Left kidney (tissue), 2 donors: Measurements from ENCODE around the gene METTL27. TPM values are rescaled to one million over a fixed set of nuclear protein-coding genes. Genes with fewer than 3 reads are reported as not detected.
"Not testable (repeated sequence)": the region's sequence is repeated elsewhere in the genome, so short reads cannot be mapped to it uniquely, and the experiment has no call there.

ENCODE experiments used
- DNase-seq: peaks from one replicate; pipeline ENCODE4 v3.0.0-alpha.2; 2013
- polyA plus RNA-seq: library from polyadenylated mRNA; unstranded; fragments of 120-200 nt; gene quantifications from one replicate; pipeline ENCODE4 v1.2.1, GENCODE V29; 2013; ENCODE audit not compliant: insufficient read length

METTL27 gene
- polyA plus RNA-seq, 1 donor = 5.1 TPM

GRCh38 chr7:73870041-73870492 lies 27.8 kb upstream of the METTL27 start:
- no peak for DNase-seq

DNA sequence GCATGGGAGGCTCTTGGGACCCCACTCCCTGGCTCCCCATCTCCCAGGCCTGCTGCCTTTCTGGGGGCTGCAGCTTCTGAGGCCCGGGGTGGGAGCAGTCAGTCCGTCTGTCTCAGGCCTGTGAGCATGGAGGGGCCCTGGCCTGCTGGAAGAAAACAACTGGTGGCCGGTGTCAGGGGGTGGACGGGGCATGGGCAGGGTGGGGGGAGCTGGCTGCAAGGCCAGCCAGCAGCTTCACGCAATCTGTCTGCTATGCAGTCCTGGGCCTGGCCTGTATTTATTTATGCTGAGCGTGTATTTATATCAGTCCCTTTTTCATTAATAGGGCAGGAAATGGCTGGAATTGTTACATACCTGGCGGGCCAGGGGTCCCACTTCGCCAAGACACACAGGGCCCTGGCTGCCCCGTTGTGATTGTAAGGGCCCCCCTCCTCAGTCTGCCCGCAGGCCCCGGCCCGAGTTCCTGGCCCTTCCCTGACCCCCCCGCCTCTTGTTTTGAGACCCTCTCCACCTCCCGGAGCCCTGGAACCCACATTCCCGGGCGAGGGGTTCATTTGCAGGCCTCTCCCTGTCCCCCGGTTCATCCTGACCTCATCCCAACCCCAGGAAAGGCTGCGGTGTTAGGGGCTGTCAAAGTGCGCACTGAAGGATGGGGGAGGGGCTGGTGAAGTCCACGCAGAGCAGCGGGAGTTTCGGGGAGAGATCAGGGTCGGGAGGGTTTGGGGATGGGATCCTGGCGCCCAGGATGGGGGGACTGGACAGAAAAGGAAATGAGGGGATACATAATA lies 26.9 kb upstream of the METTL27 start:
- no peak for DNase-seq

- DNase-seq = no peak
These were observed 24.1 kb upstream of the METTL27 start for GRCh38 chr7:73866446-73866767.

DNA sequence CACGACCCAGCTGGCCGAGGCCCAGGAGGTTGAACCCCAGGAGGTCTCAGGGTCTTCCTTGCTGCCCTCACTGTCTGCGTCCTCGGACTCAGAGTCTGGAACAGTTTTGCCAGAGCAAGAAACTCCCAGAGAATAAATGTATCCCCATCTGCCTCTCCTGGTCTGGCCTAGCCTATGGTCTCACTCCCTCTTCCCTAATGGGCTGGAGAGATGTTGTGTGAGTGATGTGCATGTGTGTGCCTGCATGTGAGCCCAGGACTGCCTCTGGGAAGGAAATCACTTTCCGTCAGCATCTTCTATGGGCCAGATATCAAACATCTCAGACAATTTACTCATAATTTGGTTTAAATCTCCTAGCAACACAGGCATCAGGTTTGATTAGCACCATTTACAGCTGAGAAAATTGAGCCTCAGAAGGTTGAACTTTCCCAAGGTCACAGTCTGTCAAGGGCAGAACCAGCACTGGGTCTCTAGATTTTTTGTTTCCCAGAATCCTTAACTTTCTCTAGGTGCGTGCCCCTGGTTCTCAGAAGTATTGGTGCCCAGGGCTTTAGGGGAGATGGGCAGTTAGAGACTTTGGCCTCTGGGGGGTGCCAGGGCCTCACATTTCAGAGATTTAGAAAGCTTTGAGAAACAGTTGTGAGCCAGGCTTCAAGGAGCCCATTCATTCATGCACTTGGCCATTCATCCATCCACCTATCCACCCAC lies 23.6 kb upstream of the METTL27 start:
- DNase-seq = no peak

DNA sequence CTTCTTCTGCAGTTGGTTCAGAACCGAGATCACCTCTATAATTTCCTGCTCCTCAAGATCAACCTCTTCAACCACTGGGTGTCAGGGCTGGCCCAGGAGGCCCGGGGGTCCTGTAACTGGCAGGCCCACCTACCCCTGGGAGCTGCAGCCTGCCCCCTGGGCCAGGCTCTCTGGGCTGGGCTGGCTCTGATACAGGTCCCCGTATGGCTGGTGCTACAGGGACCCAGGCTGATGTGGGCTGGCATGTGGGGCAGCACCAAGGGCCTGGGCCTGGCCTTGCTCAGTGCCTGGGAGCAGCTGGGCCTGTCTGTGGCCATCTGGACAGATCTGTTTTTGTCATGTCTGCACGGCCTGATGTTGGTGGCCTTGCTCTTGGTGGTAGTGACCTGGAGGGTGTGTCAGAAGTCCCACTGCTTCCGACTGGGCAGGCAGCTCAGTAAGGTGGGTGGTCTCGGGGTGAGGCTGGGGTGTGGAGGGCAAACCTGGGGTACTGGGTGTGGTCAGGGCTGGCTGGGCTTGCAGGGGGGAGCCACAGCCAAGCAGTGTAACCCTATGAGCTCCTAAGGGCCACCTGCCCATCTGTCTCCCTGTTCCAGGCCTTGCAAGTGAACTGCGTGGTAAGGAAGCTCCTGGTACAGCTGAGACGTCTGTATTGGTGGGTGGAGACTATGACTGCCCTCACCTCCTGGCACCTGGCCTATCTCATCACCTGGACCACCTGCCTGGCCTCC lies 22.8 kb upstream of the METTL27 start:
- DNase-seq = no peak

DNA sequence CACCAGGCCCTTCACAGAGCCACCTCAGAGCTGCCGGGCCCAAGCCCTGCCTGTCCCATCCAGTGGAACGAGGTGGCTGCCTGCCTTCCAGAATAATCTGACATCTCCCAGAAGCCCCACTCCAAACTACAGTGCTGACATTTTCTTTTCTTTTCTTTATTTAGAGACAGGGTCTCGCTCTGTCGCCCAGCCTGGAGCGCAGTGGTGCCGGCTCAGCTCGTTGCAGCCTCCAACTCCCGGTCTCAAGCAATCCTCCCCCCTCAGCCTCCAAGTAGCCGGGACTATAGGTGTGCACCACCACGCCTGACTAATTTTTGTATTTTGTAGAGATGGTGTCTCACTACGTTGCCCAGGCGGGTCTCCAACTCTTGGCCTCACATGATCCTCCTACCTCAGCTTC lies 19.0 kb upstream of the METTL27 start:
- no peak for DNase-seq

GRCh38 chr7:73860859-73861258 lies 18.5 kb upstream of the METTL27 start, which contains the start of gene TMEM270:
TSS of gene TMEM270 (plus strand) at chr7:73861159. CDS start at chr7:73861195, 36 bp downstream.
- no peak for DNase-seq

DNA sequence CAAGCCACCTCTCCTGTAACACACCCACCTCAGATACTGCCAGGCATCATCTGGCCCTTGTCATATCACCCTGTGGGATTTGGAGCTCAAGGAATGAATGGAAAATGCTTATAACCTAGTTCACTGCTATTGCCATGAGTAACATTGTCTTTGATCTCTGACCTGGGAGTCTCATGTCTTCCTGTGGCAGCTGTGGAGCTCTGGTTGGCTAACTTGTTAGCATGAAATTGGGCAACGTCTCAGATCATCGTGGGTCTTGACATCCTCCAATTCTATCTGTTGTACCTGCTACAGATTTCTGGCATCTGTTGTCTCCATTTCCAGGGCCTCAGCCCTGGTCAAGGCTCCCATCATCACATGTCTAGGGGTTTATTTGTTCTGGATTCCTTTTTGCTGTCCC lies 16.5 kb upstream of the METTL27 start:
- DNase-seq = no peak

DNA sequence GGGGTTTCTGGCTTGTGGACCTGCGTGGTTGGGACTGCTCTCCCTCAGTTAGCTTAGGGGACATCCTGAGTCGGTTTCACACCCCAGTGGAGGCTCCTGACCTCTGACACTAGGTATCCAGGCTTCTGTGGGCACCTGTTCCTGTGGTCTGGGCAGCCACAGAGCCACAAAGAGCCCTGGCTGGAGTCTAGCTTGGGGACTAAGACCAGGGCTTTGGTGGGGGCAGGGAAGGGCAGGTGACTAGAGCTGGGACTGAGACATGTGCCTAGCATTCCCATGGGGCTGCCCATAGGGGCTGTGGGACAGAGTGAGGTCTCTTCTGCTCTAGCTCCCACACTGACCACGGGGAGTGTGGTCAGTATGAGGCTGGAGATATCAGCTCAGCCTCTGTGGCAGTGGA lies 14.6 kb upstream of the METTL27 start:
- no peak for DNase-seq

DNA sequence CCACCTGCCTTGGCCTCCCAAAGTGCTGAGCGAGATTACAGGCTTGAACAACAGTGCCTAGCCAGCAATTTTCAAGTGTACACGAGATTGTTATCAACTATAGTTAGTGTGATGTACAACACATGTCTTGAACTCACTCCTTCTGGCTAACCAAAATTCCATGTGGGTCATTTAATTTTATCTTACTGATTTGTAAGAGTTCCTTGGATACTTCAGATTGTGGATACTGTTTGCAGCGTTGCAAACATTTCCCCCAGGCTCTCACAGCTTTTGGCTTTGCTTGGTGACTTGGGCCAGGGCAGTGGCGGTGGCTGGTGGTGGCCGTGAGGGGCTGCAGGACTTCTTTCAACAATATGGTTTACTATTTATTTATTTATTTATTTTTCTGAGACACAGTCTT lies 10.2 kb upstream of the METTL27 start:
- no peak for DNase-seq

DNA sequence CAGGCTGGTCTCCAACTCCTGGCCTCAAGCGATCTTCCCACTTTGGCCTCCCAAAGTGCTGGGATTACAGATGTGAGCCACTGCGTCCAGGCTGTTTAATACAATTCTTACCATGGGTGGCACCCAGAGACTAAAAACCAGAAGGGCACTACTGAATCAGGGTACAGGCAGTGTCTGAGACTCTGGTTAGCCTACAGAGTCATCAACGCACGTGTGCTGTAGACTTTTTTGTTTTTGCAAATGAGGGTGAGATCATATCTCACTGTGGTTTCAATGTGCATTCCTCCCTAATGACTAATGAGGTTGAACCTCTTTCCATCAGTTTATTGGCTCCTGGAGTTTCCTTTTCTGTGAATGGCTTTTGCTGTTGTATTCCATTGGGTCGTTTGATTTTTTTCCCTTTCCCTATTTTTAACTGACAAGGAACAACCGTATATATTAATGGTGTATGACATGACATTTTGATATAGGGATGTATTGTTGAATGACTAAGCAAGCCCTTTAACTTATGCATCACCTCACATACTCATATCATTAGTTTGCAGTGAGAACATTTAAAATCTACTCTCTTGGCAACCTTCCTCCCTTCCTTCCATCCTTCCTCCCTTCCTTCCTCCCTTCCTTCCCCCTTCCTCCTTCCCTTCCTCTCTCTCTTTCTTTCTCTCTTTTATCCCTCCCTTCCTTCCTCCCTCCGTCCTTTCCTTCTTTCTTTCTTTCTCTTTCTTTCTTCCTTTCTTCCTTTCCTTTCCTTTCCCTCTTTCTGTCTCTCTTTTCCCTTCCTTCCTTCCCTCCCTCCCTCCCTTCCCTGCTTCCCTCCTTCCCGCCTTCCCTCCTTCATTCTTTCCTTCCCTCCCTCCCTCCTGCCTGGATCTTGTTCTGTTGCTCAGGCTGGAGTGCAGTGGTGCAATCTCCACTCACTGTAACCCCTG lies 9.4 kb upstream of the METTL27 start:
- DNase-seq = peak; percentile 74

DNA sequence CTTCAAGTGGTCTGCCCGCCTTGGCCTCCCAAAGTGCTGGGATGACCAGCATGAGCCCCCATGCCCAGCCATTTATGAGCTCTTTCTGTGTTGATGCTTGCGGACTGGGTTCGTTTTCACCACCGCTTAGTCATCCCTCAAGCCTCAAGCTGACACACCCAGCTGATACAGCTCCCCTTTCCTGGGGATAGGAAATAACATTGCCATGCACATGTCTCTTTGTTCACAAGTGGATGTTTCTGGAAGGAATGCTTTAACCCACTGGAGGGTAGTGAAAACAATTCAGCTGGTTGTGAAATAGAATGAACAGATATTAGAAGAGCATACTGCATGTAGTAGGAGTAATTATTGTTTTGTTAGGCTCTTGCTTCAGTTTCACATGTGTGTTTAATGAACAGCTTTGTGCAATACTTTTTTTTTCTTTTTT lies 8.5 kb upstream of the METTL27 start:
- no peak for DNase-seq

- no peak for DNase-seq
These were observed 5.8 kb upstream of the METTL27 start for GRCh38 chr7:73847941-73848723.

GRCh38 chr7:73845701-73846195 lies 3.4 kb upstream of the METTL27 start:
- not testable (repeated sequence) for DNase-seq

- no peak for DNase-seq
These were observed 2.6 kb upstream of the METTL27 start for GRCh38 chr7:73844848-73845460.

- no peak for DNase-seq
These were observed 1.8 kb upstream of the METTL27 start for GRCh38 chr7:73844131-73844547.

DNA sequence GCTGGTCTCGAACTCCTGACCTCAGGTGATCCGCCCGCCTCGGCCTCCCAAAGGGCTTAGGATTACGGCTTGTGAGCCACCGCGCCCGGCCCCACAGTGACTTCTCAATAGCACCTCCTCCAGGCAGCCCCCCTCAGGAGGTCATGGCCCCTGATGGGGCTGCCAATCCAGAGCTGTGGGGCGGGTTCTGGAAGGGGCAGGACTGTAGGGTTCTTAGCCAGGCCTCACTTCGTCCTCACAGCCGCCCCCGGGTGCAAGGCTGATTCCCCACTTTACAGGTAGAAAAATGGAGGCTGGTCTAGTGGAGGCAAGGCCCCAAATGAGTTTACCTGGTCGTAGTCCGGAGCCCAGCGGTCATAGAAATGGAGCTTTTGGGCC lies 638 bp downstream of the METTL27 start:
- DNase-seq = no peak

- DNase-seq = no peak
These were observed 1.5 kb downstream of the METTL27 start for GRCh38 chr7:73840715-73841379.
